A549 (cell line): Measurements from ENCODE around the gene SGIP1.

ENCODE experiments used
- MAZ ChIP-seq: fragments of 150-350 bp; IDR thresholded peaks from 2 replicates; pipeline ENCODE4 v1.6.1; 2014; ENCODE audit warnings: antibody characterized with exemption, low read depth, low read length, borderline replicate concordance
- TF ChIP-seq, protein P1 (sequence below): fragments of >200 bp; sonication (Bioruptor Twin); formaldehyde crosslinking; IDR thresholded peaks from 3 replicates; pipeline ENCODE4 v1.5.1; 2016

DNA sequence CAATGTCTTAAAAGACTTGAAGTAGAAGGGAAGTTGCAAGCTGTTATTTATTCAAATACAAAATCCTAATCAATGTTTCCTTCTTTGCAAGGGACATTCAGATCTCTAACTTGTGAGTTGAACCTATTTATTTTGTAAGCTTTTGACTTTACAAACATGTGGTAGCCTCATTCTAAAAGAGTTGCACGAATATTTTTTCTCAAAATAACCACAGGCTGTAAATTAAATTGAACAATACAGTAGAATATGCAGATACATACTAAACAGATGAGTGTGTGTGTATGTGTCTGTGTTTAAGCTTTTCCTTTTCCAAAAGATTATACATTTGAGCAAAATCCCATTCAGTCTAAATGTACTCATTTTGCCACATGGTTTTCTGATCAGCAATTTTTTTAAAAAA, 213.5 kb downstream of the SGIP1 start:
- TF ChIP-seq, protein P1, sequence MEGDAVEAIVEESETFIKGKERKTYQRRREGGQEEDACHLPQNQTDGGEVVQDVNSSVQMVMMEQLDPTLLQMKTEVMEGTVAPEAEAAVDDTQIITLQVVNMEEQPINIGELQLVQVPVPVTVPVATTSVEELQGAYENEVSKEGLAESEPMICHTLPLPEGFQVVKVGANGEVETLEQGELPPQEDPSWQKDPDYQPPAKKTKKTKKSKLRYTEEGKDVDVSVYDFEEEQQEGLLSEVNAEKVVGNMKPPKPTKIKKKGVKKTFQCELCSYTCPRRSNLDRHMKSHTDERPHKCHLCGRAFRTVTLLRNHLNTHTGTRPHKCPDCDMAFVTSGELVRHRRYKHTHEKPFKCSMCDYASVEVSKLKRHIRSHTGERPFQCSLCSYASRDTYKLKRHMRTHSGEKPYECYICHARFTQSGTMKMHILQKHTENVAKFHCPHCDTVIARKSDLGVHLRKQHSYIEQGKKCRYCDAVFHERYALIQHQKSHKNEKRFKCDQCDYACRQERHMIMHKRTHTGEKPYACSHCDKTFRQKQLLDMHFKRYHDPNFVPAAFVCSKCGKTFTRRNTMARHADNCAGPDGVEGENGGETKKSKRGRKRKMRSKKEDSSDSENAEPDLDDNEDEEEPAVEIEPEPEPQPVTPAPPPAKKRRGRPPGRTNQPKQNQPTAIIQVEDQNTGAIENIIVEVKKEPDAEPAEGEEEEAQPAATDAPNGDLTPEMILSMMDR, result no peak
- no peak for TF ChIP-seq MAZ
